ENCODE results near the gene CNKSR1.

CNKSR1 gene, protein sequence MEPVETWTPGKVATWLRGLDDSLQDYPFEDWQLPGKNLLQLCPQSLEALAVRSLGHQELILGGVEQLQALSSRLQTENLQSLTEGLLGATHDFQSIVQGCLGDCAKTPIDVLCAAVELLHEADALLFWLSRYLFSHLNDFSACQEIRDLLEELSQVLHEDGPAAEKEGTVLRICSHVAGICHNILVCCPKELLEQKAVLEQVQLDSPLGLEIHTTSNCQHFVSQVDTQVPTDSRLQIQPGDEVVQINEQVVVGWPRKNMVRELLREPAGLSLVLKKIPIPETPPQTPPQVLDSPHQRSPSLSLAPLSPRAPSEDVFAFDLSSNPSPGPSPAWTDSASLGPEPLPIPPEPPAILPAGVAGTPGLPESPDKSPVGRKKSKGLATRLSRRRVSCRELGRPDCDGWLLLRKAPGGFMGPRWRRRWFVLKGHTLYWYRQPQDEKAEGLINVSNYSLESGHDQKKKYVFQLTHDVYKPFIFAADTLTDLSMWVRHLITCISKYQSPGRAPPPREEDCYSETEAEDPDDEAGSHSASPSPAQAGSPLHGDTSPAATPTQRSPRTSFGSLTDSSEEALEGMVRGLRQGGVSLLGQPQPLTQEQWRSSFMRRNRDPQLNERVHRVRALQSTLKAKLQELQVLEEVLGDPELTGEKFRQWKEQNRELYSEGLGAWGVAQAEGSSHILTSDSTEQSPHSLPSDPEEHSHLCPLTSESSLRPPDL
- total RNA-seq: 1.3 to 2.8 reads per million in 2 experiments

- DNase-seq (ENCODE audit: low read depth): no peak
These were observed at the start of gene CNKSR1 for GRCh38 chr1:26177182-26177684. CNKSR1 (plus strand) TSS chr1:26177491; CDS start chr1:26177548, 57 bp downstream.

DNA sequence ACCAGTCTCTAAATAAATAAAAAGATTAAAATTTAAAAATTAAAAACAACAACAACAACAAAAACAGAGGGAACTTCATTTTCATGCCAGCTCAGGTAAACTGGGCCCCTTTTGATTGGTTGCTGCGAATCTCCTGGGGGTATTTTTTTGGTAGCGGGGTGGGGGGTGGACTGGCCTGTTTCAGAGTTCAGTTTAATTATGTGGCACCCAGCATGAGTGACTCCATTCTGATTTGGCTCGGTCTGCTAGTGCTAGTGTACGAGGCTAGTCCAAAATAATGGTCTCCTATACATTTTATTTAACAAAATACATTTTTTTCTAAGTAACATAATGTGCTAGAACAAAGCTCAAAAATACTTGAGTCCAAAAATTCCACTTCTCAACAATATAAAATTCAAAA is 47.5 kb upstream of the CNKSR1 start:
- no peak for DNase-seq (ENCODE audit: low read depth)

DNA sequence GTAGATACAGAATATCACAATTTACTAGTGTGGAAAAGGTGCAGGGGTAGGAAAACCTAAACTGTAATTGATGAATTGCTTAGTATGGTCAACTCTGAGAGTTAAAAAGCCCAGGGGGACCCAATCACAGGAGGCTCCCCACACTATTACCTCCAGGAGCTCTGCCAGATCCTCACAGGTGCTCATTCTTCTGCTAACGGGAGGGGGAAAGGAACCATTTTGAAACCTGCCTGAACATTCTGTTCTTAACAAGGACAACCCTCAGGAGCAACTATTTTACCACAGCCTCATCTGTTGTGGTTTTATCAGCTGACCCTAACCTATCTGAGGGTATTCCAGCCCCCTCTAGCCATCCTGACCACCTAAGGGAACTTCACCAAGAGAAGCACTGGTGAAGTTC is 46.6 kb upstream of the CNKSR1 start:
- DNase-seq (ENCODE audit: low read depth): no peak

GRCh38 chr1:26132128-26132833 is 45.0 kb upstream of the CNKSR1 start:
- DNase-seq (ENCODE audit: low read depth): no peak

GRCh38 chr1:26132834-26133167 is 44.5 kb upstream of the CNKSR1 start:
- DNase-seq (ENCODE audit: low read depth): no peak

DNA sequence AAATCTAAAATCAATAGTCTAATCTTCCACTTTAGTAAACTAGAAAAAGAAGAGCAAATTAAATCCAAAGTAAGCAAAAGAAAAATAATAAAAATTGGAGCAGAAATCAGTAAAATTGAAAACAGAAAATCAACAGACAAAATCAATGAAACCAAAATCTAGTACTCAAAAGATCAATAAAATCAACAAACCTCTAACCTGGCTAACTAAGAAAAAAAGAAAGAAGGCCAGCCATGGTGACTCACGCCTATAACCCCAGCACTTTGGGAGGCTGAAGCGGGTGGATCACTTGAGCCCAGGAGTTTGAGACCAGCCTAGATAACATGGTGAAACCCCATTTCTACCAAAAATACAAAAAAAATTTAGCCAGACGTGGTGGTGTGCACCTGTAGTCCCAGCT is 42.8 kb upstream of the CNKSR1 start:
- no peak for DNase-seq (ENCODE audit: low read depth)

DNA sequence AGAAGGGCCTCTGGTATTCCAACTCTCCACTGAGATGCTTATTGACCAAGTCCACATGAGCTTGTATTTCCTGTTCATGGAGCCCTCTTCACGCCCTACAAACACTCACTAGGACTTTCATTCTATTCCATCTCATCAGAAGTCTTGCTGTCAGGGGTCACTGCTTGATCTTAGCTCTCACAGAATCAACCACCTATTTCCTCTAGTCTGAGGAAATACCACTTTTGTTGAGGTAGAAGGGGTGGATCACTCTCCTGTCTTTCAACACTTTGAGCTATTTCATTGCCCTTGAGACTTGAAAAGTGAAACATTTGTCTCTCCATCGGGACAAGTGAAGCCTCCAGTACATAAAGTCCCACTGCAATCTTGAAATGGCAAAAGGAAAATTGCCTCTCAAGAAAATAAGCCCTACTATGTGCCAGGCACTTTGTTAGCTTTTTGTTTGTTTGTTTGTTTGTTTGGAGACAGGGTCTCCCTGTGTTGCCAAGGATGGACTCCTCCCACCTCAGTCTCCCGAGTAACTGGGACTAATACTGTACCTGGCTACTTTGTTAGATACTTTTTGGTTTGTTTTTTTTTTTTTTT is 38.2 kb upstream of the CNKSR1 start:
- no peak for DNase-seq (ENCODE audit: low read depth)

- DNase-seq (ENCODE audit: low read depth): no peak
These were observed 35.1 kb upstream of the CNKSR1 start for GRCh38 chr1:26142159-26142558.

DNA sequence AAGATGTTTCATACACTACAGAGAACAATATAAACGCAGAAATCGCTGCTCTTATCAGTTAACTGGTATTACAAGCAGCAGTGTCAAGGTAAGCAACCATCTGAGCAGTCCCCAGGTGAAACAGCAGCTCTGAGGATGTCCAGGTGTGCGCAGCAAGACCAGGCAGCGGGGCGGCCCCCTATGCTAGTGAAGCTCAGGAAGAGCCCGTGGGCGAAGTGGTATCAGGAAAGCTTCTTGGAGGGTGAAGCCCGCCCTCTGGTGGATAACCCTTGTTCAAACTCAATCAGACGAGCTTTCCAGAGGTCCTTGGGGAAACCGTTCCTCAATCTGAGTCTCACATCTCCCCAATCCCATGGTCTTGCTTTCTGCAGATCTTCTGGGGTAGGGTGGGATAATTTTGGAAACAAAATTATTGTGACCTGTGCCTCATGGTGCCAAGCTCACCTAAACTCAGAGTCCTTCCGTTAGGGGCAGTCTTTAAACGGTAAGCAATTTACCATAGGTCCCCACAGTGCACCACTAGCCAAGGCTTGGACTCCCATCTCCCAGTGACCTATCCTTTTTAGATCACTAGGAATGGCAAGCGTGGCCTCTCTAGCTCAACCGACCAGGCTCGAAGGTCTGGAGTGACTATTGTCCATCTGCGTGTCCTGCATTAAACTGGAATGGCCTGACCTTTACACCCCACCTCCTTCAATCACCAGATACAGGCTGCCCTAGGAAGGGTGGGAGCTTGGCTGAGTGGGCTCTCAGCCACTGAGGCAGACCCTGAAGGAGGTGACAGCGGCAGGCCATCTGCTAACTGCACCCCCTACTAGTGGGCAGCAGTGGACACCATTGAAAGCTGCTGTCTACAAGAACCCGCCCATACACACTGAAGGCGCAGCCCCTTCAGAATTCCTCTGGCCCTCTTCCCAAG is 32.0 kb upstream of the CNKSR1 start:
- peak; percentile 65 for DNase-seq (ENCODE audit: low read depth)

DNA sequence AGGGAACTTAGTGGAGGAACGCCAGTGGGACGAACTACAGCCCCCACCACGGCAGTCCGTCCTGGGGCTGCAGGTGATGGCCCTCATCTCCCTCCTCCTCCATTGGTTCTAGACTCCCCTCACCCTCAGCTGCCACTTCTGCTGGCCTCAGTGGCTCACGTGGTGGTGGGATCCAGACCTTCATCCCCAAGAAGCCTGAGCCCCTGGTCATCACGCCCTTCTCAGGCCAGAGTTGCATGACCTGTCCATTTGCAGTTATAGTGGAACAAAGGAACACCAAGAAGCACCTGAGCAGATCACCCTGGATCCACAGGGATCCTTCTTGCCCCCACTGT is 31.4 kb upstream of the CNKSR1 start:
- DNase-seq (ENCODE audit: low read depth): no peak

- no peak for DNase-seq (ENCODE audit: low read depth)
These were observed 28.4 kb upstream of the CNKSR1 start for GRCh38 chr1:26148887-26149286.

- no peak for DNase-seq (ENCODE audit: low read depth)
These were observed 23.2 kb upstream of the CNKSR1 start for GRCh38 chr1:26153966-26154532.

GRCh38 chr1:26154750-26155149 is 22.5 kb upstream of the CNKSR1 start:
- DNase-seq (ENCODE audit: low read depth): no peak

- no peak for DNase-seq (ENCODE audit: low read depth)
These were observed 21.7 kb upstream of the CNKSR1 start for GRCh38 chr1:26155370-26156284.

DNA sequence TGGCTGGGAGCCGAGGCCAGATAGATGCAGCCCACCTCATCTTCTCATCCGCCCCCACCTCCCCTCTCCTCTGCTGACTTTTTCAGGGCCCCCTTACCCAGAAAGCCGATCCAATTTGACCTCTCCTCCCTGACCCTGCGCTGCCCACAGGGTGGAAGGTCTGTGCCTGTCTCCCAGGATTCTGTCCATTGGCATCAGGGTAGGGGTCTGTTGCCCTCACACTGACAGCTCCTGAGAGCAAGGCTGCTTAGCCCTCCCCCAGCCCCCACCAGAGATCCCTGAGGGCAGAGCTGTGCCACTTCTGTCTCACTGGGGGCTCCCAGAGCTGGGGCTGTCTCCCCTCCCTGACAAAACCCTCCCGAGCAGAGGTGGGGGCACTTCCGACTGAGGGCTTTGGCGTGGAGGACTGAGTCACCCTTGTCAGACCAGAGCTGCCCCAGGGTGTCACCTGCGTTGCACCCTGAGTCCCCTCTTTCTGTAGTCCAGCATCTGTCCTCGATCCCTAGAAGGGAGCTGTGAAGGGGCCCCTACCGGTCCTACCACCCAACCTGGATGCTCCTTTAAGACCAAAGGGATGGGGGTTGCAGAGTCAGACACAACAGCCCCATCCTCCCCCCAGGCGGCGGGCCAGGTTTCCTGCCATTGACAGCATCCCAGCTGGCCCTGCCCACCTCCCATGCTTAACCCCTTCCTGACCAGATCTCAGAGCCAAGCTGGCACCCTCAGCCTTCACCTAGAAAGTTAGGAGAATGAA is 20.8 kb upstream of the CNKSR1 start:
- no peak for DNase-seq (ENCODE audit: low read depth)

GRCh38 chr1:26158271-26158907 is 18.9 kb upstream of the CNKSR1 start:
- no peak for DNase-seq (ENCODE audit: low read depth)

DNA sequence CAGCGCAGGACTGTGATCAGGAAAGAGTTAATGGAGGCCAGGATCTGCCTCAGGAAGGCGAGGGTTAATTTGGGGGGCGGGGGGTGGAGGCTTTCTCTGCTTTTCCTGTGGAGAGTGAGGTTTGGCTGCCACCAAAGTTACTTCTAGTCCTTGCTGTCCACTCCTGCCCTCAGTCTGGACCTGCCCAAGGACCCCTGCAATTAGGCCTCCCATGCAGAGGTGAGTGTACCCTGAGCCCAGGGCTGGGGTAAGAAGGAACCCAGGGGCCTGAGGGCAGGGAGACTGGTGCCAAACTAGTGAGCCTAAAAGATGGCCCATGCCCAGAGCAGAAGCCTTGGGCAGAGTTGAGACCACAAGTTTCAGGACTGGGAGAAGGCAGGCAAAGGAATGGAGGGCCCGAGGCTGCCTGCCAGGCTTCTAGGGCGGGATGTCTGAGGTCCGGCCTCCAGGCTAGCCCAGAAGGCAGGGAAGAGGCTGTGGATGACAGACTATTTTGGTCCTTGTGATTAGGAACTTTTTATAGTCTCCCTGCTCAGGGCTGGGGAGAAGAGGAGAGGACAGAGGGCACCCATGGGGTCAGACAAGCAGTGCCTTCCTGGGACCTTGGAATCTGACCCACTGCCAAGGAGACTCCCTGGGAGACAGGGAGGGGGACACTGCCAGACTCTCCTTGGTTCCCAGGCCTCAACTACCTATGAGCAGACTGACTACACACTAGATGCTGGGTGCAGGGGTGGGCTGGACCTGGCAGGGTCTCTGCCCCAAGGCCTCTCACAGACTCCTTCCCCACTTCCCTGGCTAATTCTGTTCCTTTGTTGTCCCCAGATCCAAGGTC is 18.2 kb upstream of the CNKSR1 start, which contains the start of gene FAM110D:
FAM110D (plus strand) TSS at position 172 of the 835 bp plus-strand sequence. CDS start 2,213 bp downstream, outside the sequence.
- no peak for DNase-seq (ENCODE audit: low read depth)

DNA sequence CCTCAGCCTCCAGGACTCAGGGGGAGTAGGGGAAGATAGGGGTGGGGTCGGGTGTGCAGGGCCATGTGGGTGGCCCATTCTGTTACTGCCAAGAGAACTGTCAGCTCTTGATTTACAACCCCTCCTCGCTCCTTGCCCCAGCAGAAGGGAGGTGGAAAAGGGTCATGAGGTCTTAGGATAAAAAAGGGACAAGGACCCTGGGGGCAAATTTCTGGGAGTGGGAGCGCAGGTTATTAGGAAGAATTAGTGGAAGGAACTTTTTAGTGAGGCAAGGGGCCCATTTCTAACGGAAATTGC is 17.6 kb upstream of the CNKSR1 start:
- DNase-seq (ENCODE audit: low read depth): no peak

All from T follicular helper cell (primary cell).